ENCODE data around the gene ZSWIM1. TPM values are rescaled to one million over a fixed set of nuclear protein-coding genes. Genes with fewer than 3 reads are reported as not detected.
A peak's percentile ranks its signal among the peaks of the same experiment; 100 is the strongest.

Gene ZSWIM1
- total and polyA plus RNA-seq, 8 donors = 9.9 to 14.8 (median 13.8) TPM

DNA sequence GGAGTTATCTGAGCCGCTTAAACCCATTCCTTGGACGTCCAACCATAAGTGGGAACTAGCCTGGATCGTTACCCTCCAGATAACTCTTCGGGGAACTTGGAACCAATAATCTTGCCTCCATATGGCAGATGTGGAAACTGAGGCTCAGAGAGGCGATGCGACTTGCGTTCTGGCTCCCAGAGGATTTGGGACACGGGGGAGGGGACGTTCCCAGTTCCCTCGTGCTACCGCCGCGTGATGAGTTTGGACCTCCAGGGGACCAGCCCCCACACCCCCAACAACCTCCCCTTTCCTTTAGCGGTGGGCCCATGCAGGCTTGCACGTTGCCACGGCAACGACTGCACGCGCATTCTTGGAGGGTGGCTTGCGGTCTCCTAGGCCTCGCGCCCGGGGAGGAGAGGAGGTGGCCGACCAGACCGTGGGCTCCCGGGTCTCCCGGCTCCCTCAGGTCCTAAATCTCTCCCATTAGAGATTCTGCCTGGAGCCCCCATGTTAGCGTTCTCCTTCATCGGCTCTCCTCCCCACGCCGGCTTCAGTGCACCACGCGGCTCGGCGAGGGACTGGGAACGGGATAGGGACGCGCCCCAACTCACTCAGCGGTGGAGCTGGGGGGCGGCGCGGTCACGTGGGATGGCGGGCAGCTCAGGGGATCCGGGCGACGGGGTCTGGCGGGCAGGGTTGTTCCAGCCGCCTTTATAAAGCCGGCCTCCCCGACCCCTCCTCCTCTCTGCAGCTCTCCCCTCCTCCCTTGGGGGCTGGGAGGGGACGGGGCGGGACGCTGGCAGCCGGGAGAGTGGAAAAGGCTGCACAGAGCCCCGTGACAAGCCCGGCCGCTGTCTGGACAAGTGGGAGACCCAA, 30.7 kb downstream of the ZSWIM1 start, which contains the start of gene PLTP:
Gene PLTP (minus strand): TSS at position 670 of the 858 bp plus-strand sequence. CDS start 703 bp downstream, outside the sequence.
- intact Hi-C loops (cut with DNase I) = no loop called here
- peak; percentile 54 for ATAC-seq
- no peaks in the 10 kb centered on the region for H3K9me3 ChIP-seq

DNA sequence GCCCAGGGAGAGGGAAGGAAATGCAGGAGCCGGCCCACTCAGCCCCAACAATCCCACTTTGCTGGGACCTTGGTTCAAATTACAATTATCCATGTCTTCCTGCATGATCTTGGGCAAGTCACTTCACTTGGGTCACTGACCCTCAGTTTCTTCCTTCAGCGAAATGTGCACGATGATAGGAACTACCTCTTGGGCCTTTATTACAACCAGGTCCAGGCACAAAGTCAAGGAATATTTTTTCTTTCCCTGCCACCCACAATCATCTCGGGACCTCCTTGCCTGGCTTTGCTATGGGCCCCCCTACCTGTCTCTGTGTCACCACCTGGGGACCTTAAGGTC, 31.3 kb downstream of the ZSWIM1 start:
- intact Hi-C loops (cut with DNase I) = no loop called here
- peak overlapping the region; percentile 78 to 88 for H3K27ac ChIP-seq
- ATAC-seq (no peak), DNase-seq (no peak)
- H3K4me3 ChIP-seq = peak overlapping the region in 1 of 2 donors; percentile 50
- TF ChIP-seq, protein P1, sequence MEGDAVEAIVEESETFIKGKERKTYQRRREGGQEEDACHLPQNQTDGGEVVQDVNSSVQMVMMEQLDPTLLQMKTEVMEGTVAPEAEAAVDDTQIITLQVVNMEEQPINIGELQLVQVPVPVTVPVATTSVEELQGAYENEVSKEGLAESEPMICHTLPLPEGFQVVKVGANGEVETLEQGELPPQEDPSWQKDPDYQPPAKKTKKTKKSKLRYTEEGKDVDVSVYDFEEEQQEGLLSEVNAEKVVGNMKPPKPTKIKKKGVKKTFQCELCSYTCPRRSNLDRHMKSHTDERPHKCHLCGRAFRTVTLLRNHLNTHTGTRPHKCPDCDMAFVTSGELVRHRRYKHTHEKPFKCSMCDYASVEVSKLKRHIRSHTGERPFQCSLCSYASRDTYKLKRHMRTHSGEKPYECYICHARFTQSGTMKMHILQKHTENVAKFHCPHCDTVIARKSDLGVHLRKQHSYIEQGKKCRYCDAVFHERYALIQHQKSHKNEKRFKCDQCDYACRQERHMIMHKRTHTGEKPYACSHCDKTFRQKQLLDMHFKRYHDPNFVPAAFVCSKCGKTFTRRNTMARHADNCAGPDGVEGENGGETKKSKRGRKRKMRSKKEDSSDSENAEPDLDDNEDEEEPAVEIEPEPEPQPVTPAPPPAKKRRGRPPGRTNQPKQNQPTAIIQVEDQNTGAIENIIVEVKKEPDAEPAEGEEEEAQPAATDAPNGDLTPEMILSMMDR (IDR thresholded peaks at IDR 0.05) = no peak
- peaks cover 0 to 26% of the 10 kb centered on the region in 2 donors for H3K27me3 ChIP-seq
- H3K9me3 ChIP-seq = no peaks in the 10 kb centered on the region
- H3K4me1 ChIP-seq = peaks cover 6 to 58% of the 10 kb centered on the region in 2 donors
- no peaks in the 10 kb centered on the region for H3K36me3 ChIP-seq

More for the DNA sequence above, 30.7 kb downstream of the ZSWIM1 start, which contains the start of gene PLTP:
- peak within 1 kb of the TSS; percentile 78 to 88 for H3K27ac ChIP-seq
- peak within 1 kb of the TSS; percentile 27 to 50 for H3K4me3 ChIP-seq
- H3K27me3 ChIP-seq = peaks cover 0 to 26% of the 10 kb centered on the region in 2 donors
- TF ChIP-seq, protein P1 (IDR thresholded peaks at IDR 0.05) = no peak
- DNase-seq = peak; percentile 77 to 86 (median 84)
- H3K36me3 ChIP-seq = no peaks in the 10 kb centered on the region
- peaks cover 6 to 57% of the 10 kb centered on the region in 2 donors for H3K4me1 ChIP-seq

DNA sequence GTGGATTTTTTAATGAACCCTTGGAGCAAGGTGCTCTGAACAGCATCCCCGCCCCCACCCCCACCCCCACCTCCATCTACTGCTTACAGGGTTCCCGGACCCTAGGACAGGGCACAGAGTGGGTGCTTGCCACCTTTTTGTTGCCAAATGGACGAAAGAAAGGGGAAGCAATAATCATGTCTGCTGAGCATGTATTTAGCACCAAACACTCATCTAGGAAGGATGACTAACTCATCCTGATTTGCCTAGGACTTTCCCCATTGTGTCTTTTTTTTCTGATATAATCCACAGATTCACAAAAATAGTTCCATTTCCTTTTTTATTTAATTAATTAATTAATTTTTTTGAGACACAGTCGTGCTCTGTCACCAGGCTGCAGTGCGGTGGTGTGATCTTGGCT, 32.1 kb downstream of the ZSWIM1 start:
- H3K27me3 ChIP-seq = peaks cover 0 to 26% of the 10 kb centered on the region in 2 donors
- no peak for DNase-seq
- no peak overlapping the region for H3K4me3 ChIP-seq
- TF ChIP-seq, protein P1 (IDR thresholded peaks at IDR 0.05) = no peak
- ATAC-seq = no peak
- peak overlapping the region in 1 of 2 donors; percentile 50 for H3K27ac ChIP-seq
- intact Hi-C loops (cut with DNase I) = no loop called here
- peaks cover 6 to 66% of the 10 kb centered on the region in 2 donors for H3K4me1 ChIP-seq
- no peaks in the 10 kb centered on the region for H3K36me3 ChIP-seq
- H3K9me3 ChIP-seq = no peaks in the 10 kb centered on the region

DNA sequence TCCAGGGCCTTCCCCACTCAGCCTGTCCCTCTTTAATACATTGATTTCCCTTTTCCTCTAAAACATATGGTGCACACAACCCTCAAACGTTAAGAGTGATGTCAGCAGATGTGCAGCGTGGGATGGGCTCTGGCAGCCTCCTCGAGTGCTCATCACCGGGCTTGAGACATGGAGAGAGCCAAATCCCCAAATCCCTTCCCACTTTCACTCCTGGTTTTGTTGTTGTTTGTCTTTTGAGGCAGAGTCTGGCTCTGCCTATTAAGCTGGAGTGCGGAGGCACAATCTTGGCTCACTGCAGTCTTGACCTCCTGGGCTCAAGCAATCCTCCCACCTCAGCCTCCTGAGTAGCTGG, 36.7 kb downstream of the ZSWIM1 start:
- H3K27ac ChIP-seq = peak overlapping the region; percentile 70 to 85
- no peak overlapping the region for H3K4me3 ChIP-seq
- no peaks in the 10 kb centered on the region for H3K9me3 ChIP-seq
- DNase-seq (no peak), ATAC-seq (peak; percentile 10)
- no peaks in the 10 kb centered on the region for H3K36me3 ChIP-seq
- peaks cover 16 to 74% of the 10 kb centered on the region in 2 donors for H3K4me1 ChIP-seq
- H3K27me3 ChIP-seq = peaks cover 0 to 12% of the 10 kb centered on the region in 2 donors
- intact Hi-C loops (cut with DNase I) = no loop called here
- TF ChIP-seq, protein P1 (IDR thresholded peaks at IDR 0.05) = no peak

DNA sequence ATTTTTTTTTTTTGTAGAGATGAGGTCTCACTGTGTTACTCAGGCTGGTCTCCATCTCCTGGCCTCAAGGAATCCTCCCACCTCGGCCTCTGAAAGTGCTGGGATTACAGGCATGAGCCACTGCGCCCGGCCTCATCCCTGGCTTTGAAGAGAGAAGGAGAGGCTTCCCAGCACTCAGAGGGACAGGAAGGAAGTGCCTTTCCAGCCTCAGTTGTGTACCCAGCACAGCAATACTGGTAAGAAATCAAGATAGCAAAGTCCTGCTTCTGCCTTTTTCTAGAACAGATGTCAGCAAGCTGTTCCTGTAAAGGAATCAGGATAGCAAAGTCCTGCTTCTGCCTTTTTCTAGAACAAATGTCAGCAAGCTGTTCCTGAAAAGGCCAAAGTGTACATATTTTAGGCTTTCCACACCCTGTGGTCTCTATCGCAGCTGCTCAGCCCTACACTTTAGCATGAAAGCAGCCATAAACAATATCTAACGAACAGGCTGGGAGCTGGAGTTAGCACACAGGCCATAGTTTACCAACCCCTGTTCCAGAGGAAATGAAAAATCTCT, 37.2 kb downstream of the ZSWIM1 start:
- TF ChIP-seq, protein P1 (IDR thresholded peaks at IDR 0.05) = no peak
- intact Hi-C loops (cut with DNase I) = no loop called here
- no peak overlapping the region for H3K4me3 ChIP-seq
- peaks cover 16 to 70% of the 10 kb centered on the region in 2 donors for H3K4me1 ChIP-seq
- peak overlapping the region; percentile 70 to 85 for H3K27ac ChIP-seq
- H3K9me3 ChIP-seq = no peaks in the 10 kb centered on the region
- H3K36me3 ChIP-seq = no peaks in the 10 kb centered on the region
- peak; percentile 33 for ATAC-seq
- peaks cover 0 to 7% of the 10 kb centered on the region in 2 donors for H3K27me3 ChIP-seq
- DNase-seq = no peak

All from left lung (tissue), 10 donors.